Dermis blood vessel endothelial cell (primary cell): ENCODE results near the gene AUP1. TPM values are rescaled to one million over a fixed set of nuclear protein-coding genes. Genes with fewer than 3 reads are reported as not detected.
"Not testable (repeated sequence)": the region's sequence is repeated elsewhere in the genome, so short reads cannot be mapped to it uniquely, and the experiment has no call there.

ENCODE experiments used
- DNase-seq: peaks from one replicate; pipeline ENCODE4 v3.0.0; 2010
- total RNA-seq: library from RNA; depleted of rRNA; stranded (reverse); fragments of >200 nt; gene quantifications from 2 replicates; pipeline ENCODE4 v1.2.3, GENCODE V29; 2014

AUP1 gene
- 87.2 and 127 TPM in 2 replicates for total RNA-seq

- DNase-seq = peak; percentile 98
Observed at GRCh38 chr2:74529357-74530238, at the start of gene AUP1, which contains the start of gene HTRA2. Gene AUP1, minus strand, starts transcription at chr2:74529706. Its CDS starts 77 bp downstream, at chr2:74529629. Gene HTRA2, plus strand, starts transcription at chr2:74529933. Its CDS starts 74 bp downstream, at chr2:74530007.

DNA sequence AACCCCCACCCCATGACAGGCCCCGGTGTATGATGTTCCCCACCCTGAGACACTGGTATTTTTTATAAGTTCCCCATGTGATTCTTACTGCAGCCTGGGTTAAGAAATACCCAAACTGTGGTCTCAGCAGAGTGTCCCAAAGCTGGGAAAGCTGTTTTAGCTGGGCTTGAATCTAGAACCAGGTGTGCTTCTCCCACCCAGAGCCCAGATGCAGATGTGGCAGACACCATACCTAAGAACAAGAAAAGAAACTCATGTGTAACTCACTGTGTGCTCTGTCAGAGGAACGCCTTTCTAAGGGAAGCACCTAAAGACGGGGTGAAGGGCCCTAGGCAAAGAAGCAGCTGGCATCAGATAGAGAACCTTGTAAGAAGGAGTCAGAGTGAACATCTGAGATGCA, 48.9 kb upstream of the AUP1 start:
- DNase-seq = no peak

- DNase-seq = no peak
Observed at GRCh38 chr2:74577448-74577847, 47.9 kb upstream of the AUP1 start.

GRCh38 chr2:74576863-74577229, 47.3 kb upstream of the AUP1 start:
- DNase-seq = no peak

DNA sequence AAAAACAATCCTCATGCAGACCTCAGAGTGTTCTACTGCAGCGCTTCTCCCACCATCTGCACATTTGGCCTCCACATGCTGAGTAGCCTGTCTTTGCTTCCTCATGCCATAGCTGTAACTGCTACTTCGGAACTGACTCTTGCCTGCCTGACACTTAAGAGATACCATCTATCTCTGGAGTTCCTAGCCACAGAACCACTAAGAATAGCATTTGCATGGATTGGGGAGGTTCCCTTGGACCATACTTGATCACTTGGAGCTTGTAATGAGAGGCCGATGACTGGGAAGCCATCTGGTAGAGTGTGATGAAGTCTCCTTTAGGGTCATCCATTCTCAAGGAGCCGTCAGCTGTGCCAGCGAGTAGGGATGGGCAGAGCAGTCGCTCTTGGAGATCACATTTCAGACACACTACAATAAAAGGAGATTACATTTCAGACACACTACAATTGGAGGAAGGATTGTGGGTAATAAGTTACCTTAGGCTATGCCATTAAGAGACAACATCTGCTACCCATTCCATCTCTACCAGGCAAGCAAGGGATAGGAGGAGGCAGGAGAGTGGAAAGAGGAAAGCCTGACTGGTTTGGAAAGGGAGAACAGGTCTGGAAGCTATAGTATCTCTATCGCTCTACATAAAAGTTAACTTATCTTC, 46.8 kb upstream of the AUP1 start:
- DNase-seq = no peak

DNA sequence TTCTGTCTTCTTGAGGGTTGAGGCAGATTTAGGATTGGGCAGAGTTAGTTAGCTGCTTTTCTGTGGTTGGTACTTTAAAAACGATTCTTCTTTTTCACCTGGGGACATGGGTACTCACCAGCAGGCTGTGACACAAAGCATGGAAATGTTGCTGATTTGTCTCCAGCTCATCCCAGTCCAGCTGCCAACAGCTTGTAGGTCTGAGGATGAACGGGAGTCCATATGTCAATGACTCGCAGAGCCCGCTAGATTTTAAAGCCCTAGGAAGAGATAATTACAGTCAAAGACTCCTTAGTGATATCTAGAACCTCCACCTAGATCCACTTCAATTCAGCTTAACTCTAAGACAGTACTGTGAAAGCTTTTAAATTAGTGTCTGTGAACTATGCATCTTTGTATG, 45.8 kb upstream of the AUP1 start:
- no peak for DNase-seq

GRCh38 chr2:74573747-74574562, 44.4 kb upstream of the AUP1 start:
- DNase-seq = peak; percentile 30

DNA sequence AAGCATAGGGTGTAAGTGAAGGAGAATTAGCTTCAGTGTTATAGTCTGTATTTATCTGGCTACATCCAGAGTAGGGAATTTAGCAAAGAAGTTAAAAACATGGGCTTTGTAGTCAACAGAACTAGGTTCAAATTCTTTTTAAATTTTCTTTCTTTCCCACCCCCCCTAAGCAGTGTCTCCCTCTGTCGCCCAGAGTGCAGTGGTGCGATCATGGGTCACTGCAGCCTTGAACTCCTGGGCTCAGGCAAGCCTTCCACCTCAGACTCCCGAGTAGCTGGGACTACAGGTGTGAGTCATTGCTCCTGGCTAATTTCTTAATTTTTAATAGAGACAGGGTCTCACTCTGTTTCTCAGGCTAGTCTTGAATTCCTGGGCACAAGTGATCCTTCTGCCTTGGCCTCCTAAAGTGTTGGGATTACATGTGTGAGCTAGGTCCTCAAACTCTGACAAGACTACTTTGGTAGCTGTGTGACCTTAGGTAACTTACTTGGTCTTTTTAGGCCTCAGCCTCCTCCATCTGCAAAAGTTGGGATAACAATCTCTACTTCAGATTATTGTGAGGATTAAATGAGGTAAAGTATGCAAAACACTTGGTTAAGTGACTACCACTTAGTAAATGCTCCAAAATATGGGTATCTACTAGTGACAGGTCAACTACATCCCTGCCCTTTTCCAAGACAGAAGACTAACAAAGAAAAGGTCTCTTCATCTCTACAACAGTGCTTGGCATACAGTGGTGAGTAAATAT, 42.8 kb upstream of the AUP1 start:
- no peak for DNase-seq

DNA sequence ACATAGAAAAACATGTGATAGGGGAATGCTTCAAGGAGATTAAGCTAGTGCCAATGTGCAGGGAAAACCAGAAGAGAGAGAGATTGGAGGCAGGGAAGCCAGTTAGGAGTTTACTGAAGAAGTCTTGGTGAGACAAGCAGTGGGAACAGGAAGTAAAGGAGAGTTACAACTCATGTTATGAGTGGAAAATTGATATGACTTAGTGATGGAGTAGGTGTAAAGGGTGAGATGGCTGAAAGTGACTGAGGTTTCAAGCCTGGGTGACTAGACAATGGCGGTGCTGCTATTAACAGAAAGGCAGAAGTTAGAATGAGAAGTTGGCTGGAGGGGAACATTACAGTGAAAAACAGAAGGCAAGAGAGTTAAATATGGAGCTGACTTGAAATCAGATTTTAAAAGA, 41.6 kb upstream of the AUP1 start:
- no peak for DNase-seq

DNA sequence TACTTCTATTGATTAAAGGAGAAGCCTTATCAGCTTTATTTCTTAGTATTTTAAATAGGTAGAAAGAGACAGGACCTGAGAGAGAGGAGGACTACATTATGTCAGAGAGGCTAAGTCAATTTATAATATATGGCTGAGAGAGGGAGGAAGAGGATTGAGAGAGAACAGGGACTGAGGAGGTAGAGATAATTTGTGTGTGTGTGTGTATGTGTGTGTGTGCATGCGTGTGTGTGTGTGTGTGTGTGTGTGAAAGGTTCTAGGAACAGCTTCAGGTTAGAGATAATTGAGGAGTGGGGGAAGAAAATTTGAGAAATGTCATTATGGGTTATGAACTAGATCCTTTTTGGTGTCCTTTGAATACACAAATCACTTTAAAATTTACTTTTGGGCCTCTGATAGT, 40.2 kb upstream of the AUP1 start:
- DNase-seq = no peak

GRCh38 chr2:74567881-74568280, 38.4 kb upstream of the AUP1 start:
- DNase-seq = no peak

- no peak for DNase-seq
Observed at GRCh38 chr2:74566754-74567085, 37.2 kb upstream of the AUP1 start.

- no peak for DNase-seq
Observed at GRCh38 chr2:74566076-74566753, 36.7 kb upstream of the AUP1 start.

- no peak for DNase-seq
Observed at GRCh38 chr2:74564222-74564621, 34.7 kb upstream of the AUP1 start.

GRCh38 chr2:74562126-74562775, 32.7 kb upstream of the AUP1 start:
- no peak for DNase-seq

- not testable (repeated sequence) for DNase-seq
Observed at GRCh38 chr2:74561022-74561421, 31.5 kb upstream of the AUP1 start.

DNA sequence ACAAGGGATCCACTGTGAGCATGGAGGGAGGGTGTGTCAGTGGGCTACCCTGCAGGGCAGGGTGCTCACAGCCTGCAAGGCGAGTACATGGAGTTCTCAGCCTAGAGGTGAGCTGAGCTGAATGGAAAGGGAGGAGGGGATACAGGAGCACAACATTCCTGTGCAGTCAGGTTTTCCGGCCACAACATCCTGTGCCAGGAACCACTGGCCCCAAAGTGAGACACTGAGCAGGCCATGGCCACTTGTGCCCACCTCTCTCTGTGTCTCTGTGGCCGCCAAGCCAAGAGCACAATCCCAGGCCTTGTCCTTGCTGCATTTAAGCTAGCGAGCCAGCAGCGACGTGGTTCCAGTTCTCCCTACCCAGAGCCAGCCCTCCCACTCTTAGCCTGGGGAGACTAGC, 31.1 kb upstream of the AUP1 start:
- DNase-seq = no peak

DNA sequence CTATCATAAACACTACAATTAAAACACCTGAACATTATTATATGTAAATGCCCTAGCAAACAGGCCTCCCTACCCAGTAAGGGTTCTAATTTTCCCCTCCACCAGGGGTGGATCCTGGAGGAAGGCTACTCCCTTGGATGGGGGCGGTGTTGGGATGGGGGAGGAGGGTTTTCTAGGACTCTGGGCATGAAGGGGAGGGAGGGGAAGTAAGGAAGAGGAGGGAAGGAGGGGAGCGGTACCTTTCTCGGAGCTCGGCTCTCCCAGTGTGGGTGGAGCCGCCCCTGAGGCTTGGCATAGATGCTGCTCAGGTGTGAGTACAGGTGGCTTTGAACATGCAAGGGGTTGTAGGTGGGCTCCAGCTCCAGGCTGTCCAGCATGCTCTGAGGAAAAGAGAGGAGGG, 30.4 kb upstream of the AUP1 start:
- no peak for DNase-seq

DNA sequence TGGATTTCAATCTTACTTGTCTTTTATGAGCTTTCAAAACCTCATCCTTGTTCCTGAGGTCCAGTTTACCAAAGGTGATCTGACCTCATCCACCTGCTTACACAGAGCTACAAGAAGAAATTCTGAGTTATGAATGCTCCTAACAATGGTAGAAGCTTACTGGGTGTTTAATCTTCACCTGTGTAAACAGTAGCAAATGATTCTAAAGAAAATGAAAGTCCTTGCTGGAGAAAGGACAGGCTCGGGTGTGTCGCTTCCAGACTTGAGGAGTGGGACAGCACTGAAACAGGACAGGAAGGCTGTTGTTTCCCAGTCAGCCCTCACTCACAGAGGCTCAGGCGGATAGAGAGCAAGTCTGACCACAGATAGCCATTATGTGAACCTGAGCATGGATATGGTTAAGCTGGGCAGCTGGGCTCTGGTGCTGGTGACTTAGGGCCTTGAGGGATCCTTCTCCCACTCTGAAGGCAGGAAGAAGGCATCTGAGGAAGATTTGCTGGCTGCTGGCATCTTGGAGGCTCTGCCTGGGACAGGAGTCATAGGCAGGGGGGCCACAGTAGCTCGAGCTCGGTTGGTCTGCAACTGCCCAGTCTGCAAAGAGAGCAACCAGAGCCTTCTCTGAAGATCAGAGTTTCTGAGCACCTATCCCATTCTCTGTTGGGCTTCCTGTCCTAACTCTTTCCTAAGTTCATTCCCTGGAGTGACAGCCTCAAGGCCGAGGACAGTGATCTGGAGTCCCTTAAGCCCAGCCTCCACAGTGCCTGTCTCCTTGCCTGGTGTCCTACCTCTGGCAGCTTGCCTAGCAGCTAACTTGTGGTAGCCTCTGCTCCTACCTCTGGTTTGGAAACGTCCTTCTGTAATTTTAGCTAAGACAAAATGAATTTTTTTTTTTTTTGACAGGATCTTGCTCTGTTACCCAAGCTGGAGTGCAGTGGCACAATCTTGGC, 29.1 kb upstream of the AUP1 start:
- no peak for DNase-seq

DNA sequence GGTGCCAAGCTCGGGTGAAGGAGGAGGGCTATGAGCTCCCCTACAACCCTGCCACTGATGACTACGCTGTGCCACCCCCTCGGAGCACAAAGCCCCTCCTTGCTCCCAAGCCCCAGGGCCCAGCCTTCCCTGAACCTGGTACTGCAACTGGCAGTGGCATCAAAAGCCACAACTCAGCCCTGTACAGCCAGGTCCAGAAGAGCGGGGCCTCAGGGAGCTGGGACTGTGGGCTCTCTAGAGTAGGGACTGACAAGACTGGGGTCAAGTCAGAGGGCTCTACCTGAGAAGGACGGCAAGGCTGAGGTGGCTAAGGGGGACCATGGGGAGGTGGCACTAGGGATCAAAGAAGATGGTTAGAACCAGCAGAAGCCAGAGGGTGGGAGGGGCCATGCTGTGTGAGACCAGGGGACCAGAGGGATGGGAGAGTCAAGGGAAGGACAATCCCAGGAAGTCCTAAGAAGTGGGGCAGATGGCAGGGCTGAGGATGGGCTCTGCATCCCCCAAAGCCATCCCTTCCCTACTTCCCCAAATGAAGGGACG, 27.4 kb upstream of the AUP1 start:
- no peak for DNase-seq
